NB4 (cell line): Measurements from ENCODE around the gene PPP1R1C.
A peak's percentile ranks its signal among the peaks of the same experiment; 100 is the strongest.

ENCODE experiments used
- DNase-seq: peaks from one replicate; pipeline ENCODE4 v3.0.0; 2010; ENCODE audit warnings: low read depth
- H3K4me3 ChIP-seq: one replicate; pipeline ENCODE4 v1.5.1; 2011; ENCODE audit warnings: mild to moderate bottlenecking, low read depth, low read length, moderate library complexity
- MYC ChIP-seq: IDR thresholded peaks from 2 replicates; pipeline ENCODE4 v1.6.1; 2011; ENCODE audit warnings: low read depth, low read length
- POLR2A ChIP-seq: IDR thresholded peaks from 2 replicates; pipeline ENCODE4 v1.6.1; 2011; ENCODE audit warnings: mild to moderate bottlenecking; ENCODE audit not compliant: insufficient read length; ENCODE audit errors: extremely low read depth
- TF ChIP-seq, protein P1 (sequence below): IDR thresholded peaks from one replicate; pipeline ENCODE4 v1.5.1; 2012; ENCODE audit warnings: low read depth, low read length
- TF ChIP-seq, protein P2 (sequence below): IDR thresholded peaks from 2 replicates; pipeline ENCODE4 v1.6.1; 2011; ENCODE audit warnings: low read depth, low read length

PPP1R1C gene

DNA sequence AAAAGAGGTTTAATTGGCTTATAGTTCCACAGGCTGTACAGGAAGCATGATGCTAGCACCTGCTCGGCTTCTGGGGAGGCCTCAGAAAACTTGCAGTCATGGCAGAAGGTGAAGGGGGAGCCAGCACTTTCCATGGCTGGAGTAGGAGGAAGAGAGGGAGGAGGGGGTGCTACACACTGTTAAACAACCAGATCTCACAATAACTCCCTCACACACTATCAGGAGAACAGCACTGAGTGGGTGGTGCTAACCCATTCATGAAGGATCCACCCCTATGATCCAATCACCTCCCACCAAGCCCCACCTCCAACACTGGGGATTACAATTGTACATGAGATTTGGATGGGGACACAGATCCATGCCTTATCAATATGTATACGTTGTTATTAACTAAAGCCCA, 85.1 kb downstream of the PPP1R1C start:
- TF ChIP-seq POLR2A (no peak), MYC (no peak)
- TF ChIP-seq, protein P1, sequence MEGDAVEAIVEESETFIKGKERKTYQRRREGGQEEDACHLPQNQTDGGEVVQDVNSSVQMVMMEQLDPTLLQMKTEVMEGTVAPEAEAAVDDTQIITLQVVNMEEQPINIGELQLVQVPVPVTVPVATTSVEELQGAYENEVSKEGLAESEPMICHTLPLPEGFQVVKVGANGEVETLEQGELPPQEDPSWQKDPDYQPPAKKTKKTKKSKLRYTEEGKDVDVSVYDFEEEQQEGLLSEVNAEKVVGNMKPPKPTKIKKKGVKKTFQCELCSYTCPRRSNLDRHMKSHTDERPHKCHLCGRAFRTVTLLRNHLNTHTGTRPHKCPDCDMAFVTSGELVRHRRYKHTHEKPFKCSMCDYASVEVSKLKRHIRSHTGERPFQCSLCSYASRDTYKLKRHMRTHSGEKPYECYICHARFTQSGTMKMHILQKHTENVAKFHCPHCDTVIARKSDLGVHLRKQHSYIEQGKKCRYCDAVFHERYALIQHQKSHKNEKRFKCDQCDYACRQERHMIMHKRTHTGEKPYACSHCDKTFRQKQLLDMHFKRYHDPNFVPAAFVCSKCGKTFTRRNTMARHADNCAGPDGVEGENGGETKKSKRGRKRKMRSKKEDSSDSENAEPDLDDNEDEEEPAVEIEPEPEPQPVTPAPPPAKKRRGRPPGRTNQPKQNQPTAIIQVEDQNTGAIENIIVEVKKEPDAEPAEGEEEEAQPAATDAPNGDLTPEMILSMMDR = no peak
- TF ChIP-seq, protein P2, sequence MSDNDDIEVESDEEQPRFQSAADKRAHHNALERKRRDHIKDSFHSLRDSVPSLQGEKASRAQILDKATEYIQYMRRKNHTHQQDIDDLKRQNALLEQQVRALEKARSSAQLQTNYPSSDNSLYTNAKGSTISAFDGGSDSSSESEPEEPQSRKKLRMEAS = no peak
- no peak for DNase-seq
- H3K4me3 ChIP-seq = no peak overlapping the region

DNA sequence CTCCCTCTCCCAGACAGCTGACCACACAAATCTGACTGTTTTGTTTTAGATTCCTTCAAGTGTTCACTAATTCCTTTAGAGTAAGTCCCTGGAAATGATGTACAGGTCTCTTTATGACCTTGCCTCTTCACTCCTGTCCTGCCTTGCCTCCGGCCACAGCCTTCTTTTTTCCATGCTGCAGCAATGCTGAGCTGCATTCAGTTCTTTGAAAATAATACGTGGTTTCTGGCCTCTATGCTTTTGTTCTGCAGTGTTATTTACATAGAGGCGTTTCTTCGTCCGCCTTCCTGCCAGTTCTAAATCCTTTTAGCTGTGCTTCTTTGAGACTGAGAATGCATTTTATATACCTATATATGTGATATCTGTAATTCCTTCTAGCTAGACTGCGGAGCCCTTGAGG, 87.2 kb downstream of the PPP1R1C start:
- TF ChIP-seq MYC (no peak), POLR2A (no peak)
- TF ChIP-seq, protein P1 = no peak
- TF ChIP-seq, protein P2 = no peak
- H3K4me3 ChIP-seq = no peak overlapping the region
- DNase-seq = no peak

DNA sequence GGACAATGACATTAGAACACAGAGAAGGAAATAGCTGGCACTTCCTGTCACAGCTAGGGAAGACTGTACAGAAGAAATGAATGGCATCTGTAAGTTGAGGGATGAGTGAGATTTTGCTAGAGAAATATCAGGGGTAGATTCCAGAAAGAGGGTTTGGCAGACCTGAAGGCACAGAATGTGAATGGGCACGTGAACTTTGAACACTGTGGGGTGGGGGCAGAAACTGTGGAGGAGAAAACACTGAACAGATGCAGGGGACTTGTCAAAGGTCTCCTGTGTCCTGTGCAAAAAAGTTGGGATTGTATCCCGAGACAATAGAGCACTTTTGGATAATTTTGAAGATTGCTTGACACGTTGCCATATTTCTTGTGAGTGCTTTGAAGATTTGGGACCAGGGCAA, 88.0 kb downstream of the PPP1R1C start:
- no peak overlapping the region for H3K4me3 ChIP-seq
- no peak for TF ChIP-seq POLR2A
- TF ChIP-seq, protein P1 = no peak
- no peak for TF ChIP-seq MYC
- DNase-seq = no peak

DNA sequence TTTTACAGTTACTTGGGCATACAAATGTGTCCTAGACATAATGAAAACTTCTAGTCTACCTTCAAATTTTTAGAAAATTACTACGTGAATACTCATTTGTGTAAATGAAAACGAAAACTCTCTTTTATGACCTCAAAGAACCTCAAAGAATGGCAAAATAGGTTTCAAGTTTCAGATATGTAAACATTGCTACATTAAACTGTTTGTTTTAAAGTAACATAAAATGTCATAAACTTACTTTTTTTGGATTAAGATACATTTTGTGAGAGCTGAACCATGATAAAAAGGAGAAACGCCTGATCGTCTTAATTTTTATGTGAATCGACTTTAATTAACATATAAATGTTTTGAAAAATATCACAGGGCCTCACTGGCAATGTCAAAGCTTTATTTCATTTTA, 91.4 kb downstream of the PPP1R1C start:
- no peak overlapping the region for H3K4me3 ChIP-seq
- TF ChIP-seq, protein P1 = no peak
- TF ChIP-seq POLR2A (no peak), MYC (no peak)
- TF ChIP-seq, protein P2 = no peak
- DNase-seq = no peak

DNA sequence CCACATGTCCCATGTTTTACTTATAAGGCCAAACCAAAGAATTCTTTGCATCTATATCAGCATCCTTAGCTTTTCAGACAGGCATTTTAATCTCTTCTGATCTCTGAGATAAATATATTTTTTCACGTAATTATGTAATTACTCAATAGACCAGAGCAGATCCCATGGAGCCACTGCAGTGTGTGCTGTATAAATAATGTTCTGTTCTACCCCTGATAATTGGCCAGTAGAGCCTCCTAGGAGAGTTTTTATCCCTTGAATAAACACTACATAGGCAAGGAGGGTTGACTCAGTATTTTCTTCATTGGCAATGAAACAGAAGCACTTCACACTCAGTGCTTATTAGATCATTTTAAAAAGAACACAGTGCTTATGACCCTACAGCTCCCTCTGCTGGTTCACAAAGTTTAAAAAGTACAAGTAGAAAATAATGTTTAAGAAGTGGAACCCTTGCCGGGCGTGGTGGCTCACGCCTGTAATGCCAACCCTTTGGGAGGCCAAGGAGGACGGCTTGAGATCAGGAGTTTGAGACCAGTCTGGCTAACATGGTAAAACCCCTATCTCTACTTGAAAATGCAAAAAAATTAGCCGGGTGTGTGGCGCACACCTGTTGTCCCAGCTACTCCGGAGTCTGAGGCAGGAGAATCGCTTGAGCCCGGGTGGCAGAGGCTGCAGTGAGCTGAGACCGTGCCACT, 91.9 kb downstream of the PPP1R1C start:
- H3K4me3 ChIP-seq = no peak overlapping the region
- DNase-seq = peak; percentile 76
- TF ChIP-seq MYC (no peak), POLR2A (no peak)
- TF ChIP-seq, protein P1 = peak; percentile 46
- TF ChIP-seq, protein P2 = no peak

DNA sequence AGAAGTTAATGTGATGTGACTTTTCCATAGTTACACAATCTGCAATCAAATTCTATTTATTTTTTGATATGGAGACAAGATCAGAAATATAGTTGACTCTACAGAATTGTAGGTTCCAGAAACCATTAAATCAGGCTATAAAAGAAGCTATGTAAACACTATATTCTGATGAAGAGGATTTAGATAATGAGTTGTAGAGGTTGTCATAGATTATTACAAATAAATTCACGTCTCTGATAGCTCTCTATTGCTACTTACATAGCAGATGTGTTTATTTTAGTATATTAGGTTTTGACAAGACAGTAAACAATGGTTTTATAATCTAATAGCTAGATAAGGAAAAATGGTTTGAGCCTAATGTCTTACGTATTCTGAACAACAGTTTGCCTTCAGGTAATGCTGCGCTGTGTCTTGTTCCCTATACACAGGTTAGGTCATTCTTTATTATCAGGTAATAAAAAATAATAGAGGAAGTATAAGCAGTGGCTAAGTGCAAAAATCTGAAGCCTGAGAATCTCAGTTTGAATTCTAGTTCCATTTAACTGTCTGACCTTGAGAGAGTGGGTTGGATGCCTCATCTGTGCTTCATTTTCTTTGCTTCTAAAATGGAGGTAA, 93.4 kb downstream of the PPP1R1C start:
- DNase-seq = no peak
- TF ChIP-seq MYC (no peak), POLR2A (no peak)
- TF ChIP-seq, protein P2 = no peak
- TF ChIP-seq, protein P1 = no peak
- H3K4me3 ChIP-seq = no peak overlapping the region
